Measurements from ENCODE around the gene CD207.
"Not testable (repeated sequence)": the region's sequence is repeated elsewhere in the genome, so short reads cannot be mapped to it uniquely, and the experiment has no call there.

DNA sequence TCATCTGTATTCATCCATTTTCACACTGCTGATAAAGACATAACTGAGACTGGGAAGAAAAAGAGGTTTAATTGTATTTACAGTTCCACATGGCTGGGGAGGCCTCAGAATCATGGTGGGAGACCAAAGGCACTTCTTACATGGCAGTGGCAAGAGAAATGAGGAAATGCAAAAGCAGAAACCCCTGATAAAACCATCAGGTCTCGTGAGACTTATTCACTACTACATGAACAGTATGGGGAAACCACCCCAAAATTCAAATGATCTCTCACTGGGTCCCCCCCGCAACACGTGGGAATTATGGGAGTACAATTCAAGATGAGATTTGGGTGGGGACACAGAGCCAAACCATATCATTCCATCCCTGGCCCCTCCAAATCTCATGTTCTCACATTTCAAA is 37.6 kb downstream of the CD207 start:
- TF ChIP-seq EZH2phosphoT487 (IDR thresholded peaks at IDR 0.05; ENCODE audit: insufficient read depth, low read depth); EZH2 (IDR thresholded peaks at IDR 0.05; ENCODE audit: insufficient read depth, poor library complexity, severe bottlenecking): not testable (repeated sequence)
